ENCODE measurements around the gene VPS11.

VPS11 gene

GRCh38 chr11:119126675-119127268 lies 59.2 kb downstream of the VPS11 start:
- no peak for DNase-seq

- no peak for DNase-seq
Measured at GRCh38 chr11:119130662-119131061, 63.0 kb downstream of the VPS11 start.
